ENCODE data around the gene LRRC49.

The LRRC49 gene

GRCh38 chr15:70854666-70854976 is 38.0 kb upstream of the LRRC49 start:
- ATAC-seq (ENCODE audit: insufficient read depth, low read depth) (no peak), DNase-seq (no peak)
- no peak overlapping the region for H2AFZ ChIP-seq (ENCODE audit: low read depth, low read length)
- H4K20me1 ChIP-seq (ENCODE audit: insufficient read depth, low read length), result no peaks in the 10 kb centered on the region
- no peaks in the 10 kb centered on the region for H3K9me3 ChIP-seq (ENCODE audit: insufficient read depth, low read length, severe bottlenecking)
- H3K27me3 ChIP-seq (ENCODE audit: insufficient read depth, low read length, poor library complexity), result no peaks in the 10 kb centered on the region
- no peak overlapping the region for H3K4me2 ChIP-seq (ENCODE audit: insufficient read depth, low read length)
- no peaks in the 10 kb centered on the region for H3K4me1 ChIP-seq (ENCODE audit: insufficient read depth, low read length)
- no peak for TF ChIP-seq EZH2 (IDR thresholded peaks at IDR 0.05; ENCODE audit: borderline replicate concordance, low read depth, low read length, severe bottlenecking)
- TF ChIP-seq, protein P1, sequence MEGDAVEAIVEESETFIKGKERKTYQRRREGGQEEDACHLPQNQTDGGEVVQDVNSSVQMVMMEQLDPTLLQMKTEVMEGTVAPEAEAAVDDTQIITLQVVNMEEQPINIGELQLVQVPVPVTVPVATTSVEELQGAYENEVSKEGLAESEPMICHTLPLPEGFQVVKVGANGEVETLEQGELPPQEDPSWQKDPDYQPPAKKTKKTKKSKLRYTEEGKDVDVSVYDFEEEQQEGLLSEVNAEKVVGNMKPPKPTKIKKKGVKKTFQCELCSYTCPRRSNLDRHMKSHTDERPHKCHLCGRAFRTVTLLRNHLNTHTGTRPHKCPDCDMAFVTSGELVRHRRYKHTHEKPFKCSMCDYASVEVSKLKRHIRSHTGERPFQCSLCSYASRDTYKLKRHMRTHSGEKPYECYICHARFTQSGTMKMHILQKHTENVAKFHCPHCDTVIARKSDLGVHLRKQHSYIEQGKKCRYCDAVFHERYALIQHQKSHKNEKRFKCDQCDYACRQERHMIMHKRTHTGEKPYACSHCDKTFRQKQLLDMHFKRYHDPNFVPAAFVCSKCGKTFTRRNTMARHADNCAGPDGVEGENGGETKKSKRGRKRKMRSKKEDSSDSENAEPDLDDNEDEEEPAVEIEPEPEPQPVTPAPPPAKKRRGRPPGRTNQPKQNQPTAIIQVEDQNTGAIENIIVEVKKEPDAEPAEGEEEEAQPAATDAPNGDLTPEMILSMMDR (IDR thresholded peaks at IDR 0.05; ENCODE audit: borderline replicate concordance, extremely low read depth, low read length, poor library complexity, severe bottlenecking), result no peak
- no peak overlapping the region for H3K9ac ChIP-seq (ENCODE audit: low read depth, low read length)
- H3K79me2 ChIP-seq (ENCODE audit: insufficient read depth, low read length), result no peaks in the 10 kb centered on the region
- no peak overlapping the region for H3K4me3 ChIP-seq (ENCODE audit: low read depth in 1 of 2, low read length in 2 of 2)
- no peak overlapping the region for H3K27ac ChIP-seq (ENCODE audit: low read length)
- no peaks in the 10 kb centered on the region for H3K36me3 ChIP-seq (ENCODE audit: insufficient read depth, low read length)

DNA sequence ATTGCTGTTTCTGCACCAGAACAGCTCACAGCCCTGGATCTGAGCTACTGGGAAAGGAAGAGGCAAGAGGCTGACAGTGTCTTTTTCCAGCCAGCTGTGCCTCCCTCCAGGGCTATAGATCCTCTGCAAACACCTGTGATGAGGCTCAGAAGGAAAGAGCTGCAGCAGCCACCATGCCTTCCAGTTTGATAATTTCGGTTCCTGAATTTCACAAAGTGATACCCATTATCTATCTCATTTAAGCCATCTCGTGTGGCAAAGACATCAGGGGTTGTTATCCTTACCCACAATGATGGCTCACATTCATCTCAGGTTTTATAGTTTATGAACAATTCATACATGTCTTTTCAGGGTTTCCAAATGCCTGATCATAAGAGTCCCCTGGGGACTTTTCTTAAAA is 36.9 kb upstream of the LRRC49 start:
- H3K27me3 ChIP-seq (ENCODE audit: insufficient read depth, low read length, poor library complexity), result no peaks in the 10 kb centered on the region
- no peak overlapping the region for H3K27ac ChIP-seq (ENCODE audit: low read length)
- no peak overlapping the region for H3K9ac ChIP-seq (ENCODE audit: low read depth, low read length)
- H3K4me1 ChIP-seq (ENCODE audit: insufficient read depth, low read length), result no peaks in the 10 kb centered on the region
- no peak for TF ChIP-seq EZH2 (IDR thresholded peaks at IDR 0.05; ENCODE audit: borderline replicate concordance, low read depth, low read length, severe bottlenecking)
- TF ChIP-seq, protein P1 (IDR thresholded peaks at IDR 0.05; ENCODE audit: borderline replicate concordance, extremely low read depth, low read length, poor library complexity, severe bottlenecking), result no peak
- no peak overlapping the region for H2AFZ ChIP-seq (ENCODE audit: low read depth, low read length)
- no peaks in the 10 kb centered on the region for H4K20me1 ChIP-seq (ENCODE audit: insufficient read depth, low read length)
- H3K36me3 ChIP-seq (ENCODE audit: insufficient read depth, low read length), result no peaks in the 10 kb centered on the region
- H3K4me2 ChIP-seq (ENCODE audit: insufficient read depth, low read length), result no peak overlapping the region
- DNase-seq (no peak), ATAC-seq (ENCODE audit: insufficient read depth, low read depth) (no peak)
- H3K4me3 ChIP-seq (ENCODE audit: low read depth in 1 of 2, low read length in 2 of 2), result no peak overlapping the region
- no peaks in the 10 kb centered on the region for H3K79me2 ChIP-seq (ENCODE audit: insufficient read depth, low read length)
- no peaks in the 10 kb centered on the region for H3K9me3 ChIP-seq (ENCODE audit: insufficient read depth, low read length, severe bottlenecking)

DNA sequence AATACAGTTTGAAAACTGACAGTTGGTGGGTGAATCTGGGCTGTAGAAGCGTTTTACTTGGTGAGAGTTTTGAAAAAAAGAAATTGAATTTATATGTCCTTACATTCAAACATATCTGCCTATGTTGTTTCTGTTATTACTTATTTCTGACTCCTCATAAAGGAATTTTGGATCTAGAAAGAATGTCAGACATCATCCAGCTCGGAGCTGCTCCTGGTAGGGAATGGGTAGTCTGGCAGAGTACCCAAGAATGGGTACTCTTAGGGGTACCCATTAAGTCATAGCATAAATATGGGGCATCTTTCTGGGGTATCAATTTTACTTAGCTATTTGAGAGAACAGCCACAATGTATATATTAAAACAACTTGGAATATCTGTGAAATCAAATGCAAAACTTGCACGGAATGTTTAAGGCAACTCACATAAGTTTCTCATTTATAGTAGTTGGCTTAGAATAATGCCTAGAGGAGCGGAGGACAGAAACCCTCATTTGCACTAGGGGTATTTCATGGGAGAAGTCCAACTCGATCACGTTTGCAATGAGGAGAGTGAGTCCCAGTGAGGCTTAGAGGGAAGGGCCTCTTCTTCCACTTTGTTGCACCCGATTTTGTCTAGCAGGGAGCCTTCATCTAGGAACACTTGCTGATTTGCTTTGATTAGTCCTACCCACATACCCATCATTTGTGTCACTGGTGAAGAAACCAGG is 36.3 kb upstream of the LRRC49 start:
- H3K27me3 ChIP-seq (ENCODE audit: insufficient read depth, low read length, poor library complexity), result no peaks in the 10 kb centered on the region
- H3K27ac ChIP-seq (ENCODE audit: low read length), result no peak overlapping the region
- H3K79me2 ChIP-seq (ENCODE audit: insufficient read depth, low read length), result no peaks in the 10 kb centered on the region
- ATAC-seq (ENCODE audit: insufficient read depth, low read depth) (no peak), DNase-seq (no peak)
- H3K4me3 ChIP-seq (ENCODE audit: low read depth in 1 of 2, low read length in 2 of 2), result no peak overlapping the region
- no peaks in the 10 kb centered on the region for H3K4me1 ChIP-seq (ENCODE audit: insufficient read depth, low read length)
- no peak overlapping the region for H3K4me2 ChIP-seq (ENCODE audit: insufficient read depth, low read length)
- H2AFZ ChIP-seq (ENCODE audit: low read depth, low read length), result no peak overlapping the region
- no peak for TF ChIP-seq EZH2 (IDR thresholded peaks at IDR 0.05; ENCODE audit: borderline replicate concordance, low read depth, low read length, severe bottlenecking)
- TF ChIP-seq, protein P1 (IDR thresholded peaks at IDR 0.05; ENCODE audit: borderline replicate concordance, extremely low read depth, low read length, poor library complexity, severe bottlenecking), result no peak
- H3K36me3 ChIP-seq (ENCODE audit: insufficient read depth, low read length), result no peaks in the 10 kb centered on the region
- H3K9ac ChIP-seq (ENCODE audit: low read depth, low read length), result no peak overlapping the region
- H4K20me1 ChIP-seq (ENCODE audit: insufficient read depth, low read length), result no peaks in the 10 kb centered on the region
- no peaks in the 10 kb centered on the region for H3K9me3 ChIP-seq (ENCODE audit: insufficient read depth, low read length, severe bottlenecking)

Measured in DND-41 (cell line).